ENCODE results near the gene RAB3IL1. TPM values are rescaled to one million over a fixed set of nuclear protein-coding genes. Genes with fewer than 3 reads are reported as not detected.

RAB3IL1 gene
- total RNA-seq, 2 donors from 2014 or later = 9.7 to 14.9 TPM

DNA sequence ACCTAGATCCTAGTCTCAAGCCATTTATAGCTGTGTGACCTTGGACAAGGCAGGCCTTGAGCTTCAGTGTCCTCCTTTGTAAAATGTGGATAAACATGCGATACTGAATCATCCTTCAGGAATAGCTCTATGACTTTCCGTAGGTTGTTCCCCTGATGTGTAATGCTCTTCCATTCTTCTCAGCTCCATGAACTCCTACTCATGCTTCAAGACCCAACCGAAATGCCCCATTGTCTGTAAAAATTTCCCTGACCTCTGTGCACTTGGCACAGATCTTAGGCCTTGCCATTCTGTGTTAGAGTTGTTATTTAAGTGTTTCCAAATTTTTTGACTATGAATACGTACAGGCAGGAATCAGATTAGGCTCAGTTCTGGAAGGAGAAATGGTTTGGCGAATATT is 29.5 kb upstream of the RAB3IL1 start:
- DNase-seq = no peak
- H3K4me1 ChIP-seq (ENCODE audit: control insufficient read depth, insufficient read depth, low read length) = no peaks in the 10 kb centered on the region
- Mint-ChIP-seq H3K4me1 (peaks cover 2% of the 10 kb centered on the region), H3K4me3 (no peak overlapping the region), H3K36me3 (ENCODE audit: low read depth) (no peaks in the 10 kb centered on the region), H3K27ac (no peak overlapping the region), H3K9me3 (no peaks in the 10 kb centered on the region), H3K27me3 (ENCODE audit: insufficient read depth) (peaks cover 4% of the 10 kb centered on the region)
- H3K27ac ChIP-seq (ENCODE audit: low read depth, low read length) = no peak overlapping the region
- H3K36me3 ChIP-seq (ENCODE audit: control insufficient read depth, insufficient read depth, low read length) = no peaks in the 10 kb centered on the region
- no peak overlapping the region for H3K9ac ChIP-seq (ENCODE audit: extremely low read depth, low read length, poor library complexity, severe bottlenecking)
- TF ChIP-seq, protein P1, sequence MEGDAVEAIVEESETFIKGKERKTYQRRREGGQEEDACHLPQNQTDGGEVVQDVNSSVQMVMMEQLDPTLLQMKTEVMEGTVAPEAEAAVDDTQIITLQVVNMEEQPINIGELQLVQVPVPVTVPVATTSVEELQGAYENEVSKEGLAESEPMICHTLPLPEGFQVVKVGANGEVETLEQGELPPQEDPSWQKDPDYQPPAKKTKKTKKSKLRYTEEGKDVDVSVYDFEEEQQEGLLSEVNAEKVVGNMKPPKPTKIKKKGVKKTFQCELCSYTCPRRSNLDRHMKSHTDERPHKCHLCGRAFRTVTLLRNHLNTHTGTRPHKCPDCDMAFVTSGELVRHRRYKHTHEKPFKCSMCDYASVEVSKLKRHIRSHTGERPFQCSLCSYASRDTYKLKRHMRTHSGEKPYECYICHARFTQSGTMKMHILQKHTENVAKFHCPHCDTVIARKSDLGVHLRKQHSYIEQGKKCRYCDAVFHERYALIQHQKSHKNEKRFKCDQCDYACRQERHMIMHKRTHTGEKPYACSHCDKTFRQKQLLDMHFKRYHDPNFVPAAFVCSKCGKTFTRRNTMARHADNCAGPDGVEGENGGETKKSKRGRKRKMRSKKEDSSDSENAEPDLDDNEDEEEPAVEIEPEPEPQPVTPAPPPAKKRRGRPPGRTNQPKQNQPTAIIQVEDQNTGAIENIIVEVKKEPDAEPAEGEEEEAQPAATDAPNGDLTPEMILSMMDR (conservative IDR thresholded peaks at IDR 0.05) = no peak
- H3K4me3 ChIP-seq (ENCODE audit: low read length) = no peak overlapping the region
- no peaks in the 10 kb centered on the region for H3K27me3 ChIP-seq (ENCODE audit: control insufficient read depth, insufficient read depth, low read length, poor library complexity, severe bottlenecking)
- peaks cover 5% of the 10 kb centered on the region for H3K9me3 ChIP-seq (ENCODE audit: control insufficient read depth, low read length)
- WGBS, 2 experiments (ENCODE audit: insufficient coverage in 1 of 2, insufficient read length in 1 of 2) = 91 to 94% methylated on average over 5 of the region's 5 CpGs

DNA sequence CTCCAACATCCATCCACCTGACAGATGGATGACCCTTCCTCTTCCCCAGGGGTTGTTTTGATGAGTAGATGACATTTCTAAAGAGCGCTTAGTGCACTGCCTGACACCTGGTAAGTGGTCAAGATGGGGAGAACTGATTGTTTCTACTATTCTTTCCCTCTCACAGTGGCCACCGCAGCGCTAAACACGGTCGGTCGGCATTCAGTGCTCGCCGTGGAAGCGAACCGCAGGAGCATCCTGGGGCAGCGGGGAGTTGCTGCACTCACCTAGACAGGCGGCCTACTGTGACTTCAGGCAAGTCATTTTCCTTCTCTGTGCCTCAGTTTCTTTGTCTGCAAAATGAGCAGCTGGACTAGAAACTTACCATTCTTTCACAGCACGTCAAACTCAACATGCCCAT is 27.8 kb upstream of the RAB3IL1 start:
- H3K27me3 ChIP-seq (ENCODE audit: control insufficient read depth, insufficient read depth, low read length, poor library complexity, severe bottlenecking) = no peaks in the 10 kb centered on the region
- H3K36me3 ChIP-seq (ENCODE audit: control insufficient read depth, insufficient read depth, low read length) = no peaks in the 10 kb centered on the region
- H3K27ac ChIP-seq (ENCODE audit: low read depth, low read length) = no peak overlapping the region
- peaks cover 4% of the 10 kb centered on the region for H3K27me3 Mint-ChIP-seq (ENCODE audit: insufficient read depth)
- no peak overlapping the region for H3K4me3 ChIP-seq (ENCODE audit: low read length)
- H3K9ac ChIP-seq (ENCODE audit: extremely low read depth, low read length, poor library complexity, severe bottlenecking) = no peak overlapping the region
- no peaks in the 10 kb centered on the region for H3K36me3 Mint-ChIP-seq (ENCODE audit: low read depth)
- no peak overlapping the region for H3K4me3 Mint-ChIP-seq
- H3K9me3 ChIP-seq (ENCODE audit: control insufficient read depth, low read length) = peaks cover 5% of the 10 kb centered on the region
- no peaks in the 10 kb centered on the region for H3K4me1 ChIP-seq (ENCODE audit: control insufficient read depth, insufficient read depth, low read length)
- TF ChIP-seq, protein P1 (conservative IDR thresholded peaks at IDR 0.05) = no peak
- DNase-seq = no peak
- H3K27ac Mint-ChIP-seq = no peak overlapping the region
- peaks cover 2% of the 10 kb centered on the region for H3K4me1 Mint-ChIP-seq
- 86 to 88% methylated on average over 12 to 13 of the region's 13 CpGs for WGBS, 2 experiments (ENCODE audit: insufficient coverage in 1 of 2, insufficient read length in 1 of 2)
- no peaks in the 10 kb centered on the region for H3K9me3 Mint-ChIP-seq

DNA sequence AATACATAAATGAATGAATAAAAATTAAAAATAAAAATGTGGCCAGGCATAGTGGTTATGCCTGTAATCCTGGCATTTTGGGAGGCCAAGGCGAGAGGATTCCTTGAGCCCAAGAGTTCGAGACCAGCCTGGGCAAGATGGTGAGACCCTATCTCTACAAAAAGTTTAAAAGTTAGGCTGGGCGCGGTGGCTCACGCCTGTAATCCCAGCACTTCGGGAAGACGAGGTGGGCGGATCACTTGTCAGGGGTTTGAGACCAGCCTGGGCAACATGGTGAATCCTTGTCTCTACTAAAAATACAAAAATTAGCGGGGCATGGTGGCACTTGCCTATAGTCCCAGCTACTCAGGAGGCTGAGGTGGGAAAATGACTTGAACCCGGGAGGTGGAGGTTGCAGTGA is 23.1 kb upstream of the RAB3IL1 start:
- Histone ChIP-seq H3K4me1 (ENCODE audit: control insufficient read depth, insufficient read depth, low read length) (no peaks in the 10 kb centered on the region), H3K36me3 (ENCODE audit: control insufficient read depth, insufficient read depth, low read length) (no peaks in the 10 kb centered on the region), H3K27me3 (ENCODE audit: control insufficient read depth, insufficient read depth, low read length, poor library complexity, severe bottlenecking) (no peaks in the 10 kb centered on the region), H3K4me3 (ENCODE audit: low read length) (no peak overlapping the region), H3K9me3 (ENCODE audit: control insufficient read depth, low read length) (peaks cover 23% of the 10 kb centered on the region), H3K27ac (ENCODE audit: low read depth, low read length) (no peak overlapping the region), H3K9ac (ENCODE audit: extremely low read depth, low read length, poor library complexity, severe bottlenecking) (no peak overlapping the region)
- no peak overlapping the region for H3K4me3 Mint-ChIP-seq
- no peaks in the 10 kb centered on the region for H3K36me3 Mint-ChIP-seq (ENCODE audit: low read depth)
- DNase-seq = no peak
- no peaks in the 10 kb centered on the region for H3K4me1 Mint-ChIP-seq
- no peak overlapping the region for H3K27ac Mint-ChIP-seq
- H3K9me3 Mint-ChIP-seq = peaks cover 13% of the 10 kb centered on the region
- WGBS, 2 experiments (ENCODE audit: insufficient coverage in 1 of 2, insufficient read length in 1 of 2) = 90 to 92% methylated on average over 10 of the region's 10 CpGs
- TF ChIP-seq, protein P1 (conservative IDR thresholded peaks at IDR 0.05) = no peak
- peaks cover 8% of the 10 kb centered on the region for H3K27me3 Mint-ChIP-seq (ENCODE audit: insufficient read depth)

Data from endodermal cell (in vitro differentiated cells).